K562 (cell line): ENCODE results near the gene TBC1D3B. TPM values are rescaled to one million over a fixed set of nuclear protein-coding genes. Genes with fewer than 3 reads are reported as not detected.

Source experiments
- ATAC-seq: fragments of 200-7000 bp; cut with Tn5 transposase; 3 replicates; pipeline ENCODE4 v1.9.1; 2020; ENCODE audit warnings: moderate library complexity
- BruUV-seq: library from RNA; stranded (reverse); fragments of 400-500 nt; replicated peaks from 2 replicates; lab custom pipeline; 2021; lab: Mats Ljungman, UMichigan
- CTCF ChIA-PET: fragments of 300-600 bp; formaldehyde crosslinking; extraction: SDS; loops from one replicate; lab custom pipeline; 2021; ENCODE audit warnings: low intra/inter-chr PET ratio; lab: Yijun Ruan, JAX
- POLR2A ChIA-PET: fragments of 300-600, 350-650 bp; sonication (Branson Sonifier 250); formaldehyde crosslinking; extraction: SDS; loops from one replicate; lab custom pipeline; 2021; ENCODE audit warnings: antibody characterized with exemption, inconsistent platforms; lab: Yijun Ruan, JAX
- DNase-seq, 4 experiments: peaks; one replicate each; pipeline versions ENCODE4 v3.0.0 to v3.0.0-alpha.2; 2011 to 2018; ENCODE audit warnings: low spot score in 3 of 4, mixed read lengths in 3 of 4; ENCODE audit errors: extremely low read depth in 1 of 4
- FAIRE-seq: peaks from 2 replicates; lab custom pipeline; 2011; peaks lifted over from hg19 to GRCh38; lab: Jason Lieb, UNC
- H2AFZ ChIP-seq: 2 replicates; pipeline ENCODE4 v1.6.0; 2011; ENCODE audit warnings: low read depth, low read length, control low read depth, inconsistent platforms
- H3K27ac ChIP-seq: fragments of 200-600 bp; 3 replicates; pipeline ENCODE4 v1.8.0; 2011; ENCODE audit warnings: low read depth, mild to moderate bottlenecking, control low read depth, inconsistent platforms, low read length, moderate library complexity, mixed read lengths; ENCODE audit errors: extremely low read depth
- H3K27me3 ChIP-seq, 2 experiments: fragments of 300-600 bp in 1 of 2; 2 replicates in 1 of 2; 3 replicates in 1 of 2; pipeline versions ENCODE4 v1.6.0 to v1.8.0; 2011; ENCODE audit warnings: inconsistent platforms in 2 of 2, low read length in 2 of 2, mild to moderate bottlenecking in 1 of 2, mixed read lengths in 1 of 2, moderate library complexity in 1 of 2; ENCODE audit not compliant: control insufficient read depth in 2 of 2, insufficient read depth in 2 of 2
- H3K36me3 ChIP-seq: fragments of 300-600 bp; 3 replicates; pipeline ENCODE4 v1.8.0; 2011; ENCODE audit warnings: mild to moderate bottlenecking, low read length, inconsistent platforms; ENCODE audit not compliant: control insufficient read depth, insufficient read depth
- H3K4me1 ChIP-seq, 2 experiments: fragments of 200-600 bp in 1 of 2; replicated peaks in 1 of 2; 2 replicates in 1 of 2; 3 replicates in 1 of 2; pipeline versions ENCODE4 v1.5.1 to v1.8.0; 2011; ENCODE audit warnings: inconsistent platforms in 2 of 2, low read length in 2 of 2, mild to moderate bottlenecking in 1 of 2, mixed read lengths in 1 of 2, moderate library complexity in 1 of 2; ENCODE audit not compliant: control insufficient read depth in 2 of 2, insufficient read depth in 2 of 2
- H3K4me2 ChIP-seq: 2 replicates; pipeline ENCODE4 v1.6.1; 2011; ENCODE audit warnings: low read length, control low read depth, inconsistent platforms, mixed read lengths; ENCODE audit not compliant: insufficient read depth
- H3K4me3 ChIP-seq: fragments of 200-600 bp; sonication (generic), shearing (Covaris generic); 2 replicates; pipeline ENCODE4 v1.5.1; 2016; ENCODE audit warnings: control low read depth, inconsistent platforms
- H3K79me2 ChIP-seq: fragments of 200-600 bp; 3 replicates; pipeline ENCODE4 v1.8.0; 2011; ENCODE audit warnings: low read length, inconsistent platforms; ENCODE audit not compliant: control insufficient read depth, insufficient read depth
- H3K9ac ChIP-seq, 2 experiments: 2 replicates each; pipeline versions ENCODE4 v1.6.0 to v1.6.1; 2011; ENCODE audit warnings: low read depth in 2 of 2, low read length in 2 of 2, control low read depth in 1 of 2, inconsistent platforms in 1 of 2, mild to moderate bottlenecking in 1 of 2, mixed read lengths in 1 of 2; ENCODE audit not compliant: insufficient read depth in 1 of 2
- H3K9me1 ChIP-seq: one replicate; pipeline ENCODE4 v1.6.0; 2011; ENCODE audit warnings: inconsistent platforms, mild to moderate bottlenecking, low read length, moderate library complexity; ENCODE audit not compliant: control insufficient read depth, insufficient read depth
- H3K9me3 ChIP-seq: replicated peaks from 2 replicates; pipeline ENCODE4 v1.5.1; 2011; ENCODE audit warnings: low read depth, low read length, inconsistent platforms; ENCODE audit not compliant: control insufficient read depth, insufficient read depth
- H4K20me1 ChIP-seq: replicated peaks from 2 replicates; pipeline ENCODE4 v1.6.1; 2011; ENCODE audit warnings: low read length, inconsistent platforms, mixed read lengths; ENCODE audit not compliant: control insufficient read depth, insufficient read depth
- ARID2 ChIP-seq: fragments of 450-650 bp; IDR thresholded peaks from 2 replicates; pipeline ENCODE4 v1.6.1; 2017; ENCODE audit warnings: antibody characterized with exemption, mild to moderate bottlenecking
- EP300 ChIP-seq: IDR thresholded peaks from 2 replicates; pipeline ENCODE4 v1.6.1; 2012; ENCODE audit warnings: low read length, improper control_type of control experiment
- KAT8 ChIP-seq: fragments of 450-650 bp; IDR thresholded peaks from 2 replicates; pipeline ENCODE4 v1.6.1; 2016; ENCODE audit warnings: low read depth, mild to moderate bottlenecking
- MBD2 ChIP-seq: sonication (generic); IDR thresholded peaks from 2 replicates; pipeline ENCODE4 v1.6.1; 2016; ENCODE audit warnings: low read depth, borderline replicate concordance
- MYC ChIP-seq, 2 experiments: fragments of 250-450 bp in 1 of 2; sonication (Bioruptor Pico) in 1 of 2; IDR thresholded peaks; 2 replicates each; pipeline versions ENCODE4 v1.5.1 to v1.6.1; 2012 to 2021; ENCODE audit warnings: low read depth in 2 of 2, borderline replicate concordance in 1 of 2, improper control_type of control experiment in 1 of 2, low read length in 1 of 2, mild to moderate bottlenecking in 1 of 2, moderate library complexity in 1 of 2
- NFE2 ChIP-seq: IDR thresholded peaks from 2 replicates; pipeline ENCODE4 v1.6.1; 2014; ENCODE audit warnings: antibody characterized with exemption, low read depth
- NFIX ChIP-seq: fragments of 250-450 bp; sonication (Bioruptor Pico); IDR thresholded peaks from 2 replicates; pipeline ENCODE4 v1.4.0; 2020; ENCODE audit warnings: low read depth, mild to moderate bottlenecking, moderate library complexity
- NR2C1 ChIP-seq, 2 experiments: fragments of 450-650 bp; IDR thresholded peaks; 2 replicates each; pipeline ENCODE4 v1.6.1; 2017; ENCODE audit warnings: mild to moderate bottlenecking in 2 of 2, antibody characterized with exemption in 1 of 2, inconsistent platforms in 1 of 2, missing compliant biosample characterization in 1 of 2, missing genetic modification characterization in 1 of 2
- POLR2B ChIP-seq: fragments of 450-650 bp; IDR thresholded peaks from 2 replicates; pipeline ENCODE4 v1.6.1; 2018; ENCODE audit warnings: low read depth; ENCODE audit not compliant: partially characterized antibody
- POLR2H ChIP-seq: IDR thresholded peaks from 2 replicates; pipeline ENCODE4 v1.6.1; 2016; ENCODE audit warnings: missing genetic modification characterization, low read depth, mild to moderate bottlenecking, control low read depth, missing compliant biosample characterization, moderate library complexity
- STAG1 ChIP-seq: sonication (generic); formaldehyde crosslinking; IDR thresholded peaks from 2 replicates; pipeline ENCODE4 v1.5.0; 2020; ENCODE audit warnings: missing genetic modification reagents, borderline replicate concordance
- TOE1 ChIP-seq, 2 experiments: fragments of 450-650 bp in 1 of 2; sonication (generic) in 1 of 2; formaldehyde crosslinking in 1 of 2; IDR thresholded peaks; 2 replicates each; pipeline versions ENCODE4 v1.7.1 to v1.8.0; 2016 to 2022; ENCODE audit warnings: borderline replicate concordance in 2 of 2, mild to moderate bottlenecking in 2 of 2, antibody characterized with exemption in 1 of 2, inconsistent platforms in 1 of 2, low read depth in 1 of 2, missing genetic modification reagents in 1 of 2, moderate library complexity in 1 of 2
- ZC3H8 ChIP-seq: fragments of 450-650 bp; IDR thresholded peaks from 2 replicates; pipeline ENCODE4 v1.6.1; 2017
- ZNF12 ChIP-seq: sonication (generic); formaldehyde crosslinking; IDR thresholded peaks from 2 replicates; pipeline ENCODE4 v1.4.0; 2020; ENCODE audit warnings: mild to moderate bottlenecking, missing genetic modification reagents
- ZNF41 ChIP-seq: fragments of 250-450 bp; sonication (Bioruptor Pico); conservative IDR thresholded peaks from 2 replicates; pipeline ENCODE4 v1.4.0; 2020; ENCODE audit warnings: mild to moderate bottlenecking
- ZNF583 ChIP-seq: fragments of 250-450 bp; sonication (Bioruptor Pico); IDR thresholded peaks from 2 replicates; pipeline ENCODE4 v1.4.0; 2020
- ZZZ3 ChIP-seq: fragments of 450-650 bp; IDR thresholded peaks from 2 replicates; pipeline ENCODE4 v1.6.1; 2016; ENCODE audit warnings: antibody characterized with exemption, mild to moderate bottlenecking, moderate library complexity
- WGBS: fragments of 100-300 bp; shearing (Covaris generic); methylation state at CpG from one replicate; pipeline ENCODE4 v1.1.6; 2016; ENCODE audit warnings: low coverage, mixed read lengths; ENCODE audit not compliant: insufficient coverage; ENCODE audit errors: missing lambda C conversion rate; 5-methylcytosine and 5-hydroxymethylcytosine counted together
- in situ Hi-C: fragments of 300-500 bp; cut with MboI; formaldehyde crosslinking; loops from 4 replicates; pipeline ENCODE4 v1.15.0; 2018; ENCODE audit warnings: inconsistent platforms, mixed read lengths
- intact Hi-C: fragments of 100-400 bp; cut with micrococcal nuclease; formaldehyde crosslinking; loops from 2 replicates; pipeline ENCODE4 v1.14.2; 2022
- polyA plus RNA-seq, 8 experiments: library from polyadenylated mRNA; depleted of rRNA in 4 of 8; stranded (reverse) in 5 of 8; unstranded in 3 of 8; fragments of >200 nt; fragmentation: Nextera tagmentation in 2 of 8; fragmentation: Illumina TruSeq in 1 of 8; extraction: Ambion mirVana in 2 of 8; extraction: Trizol in 1 of 8; gene quantifications; 2 replicates each; pipeline versions ENCODE4 v1.2.1 to v1.2.3, GENCODE V29; 2011 to 2014; ENCODE audit warnings: inconsistent platforms in 1 of 8, missing spikeins in 1 of 8
- total RNA-seq, 7 experiments: library from RNA; depleted of rRNA in 6 of 7; stranded (reverse); fragments of >200 nt in 6 of 7; fragmentation: Illumina TruSeq in 2 of 7; extraction: Trizol in 2 of 7; gene quantifications; 2 replicates each; pipeline versions ENCODE4 v1.2.1 to v1.2.3, GENCODE V29; 2011 to 2021; ENCODE audit warnings: low replicate concordance in 1 of 7
- TF ChIP-seq, protein P1 (sequence below): fragments of 250-450 bp; sonication (Bioruptor Pico); IDR thresholded peaks from 2 replicates; pipeline ENCODE4 v1.8.0; 2021; ENCODE audit warnings: moderate library complexity, mild to moderate bottlenecking, inconsistent platforms
- TF ChIP-seq, protein P2 (sequence below): fragments of 250-450 bp; sonication (Bioruptor Pico); IDR thresholded peaks from 2 replicates; pipeline ENCODE4 v1.5.0; 2022; ENCODE audit warnings: mild to moderate bottlenecking
- TF ChIP-seq, protein P3 (sequence below): fragments of 250-450 bp; sonication (Bioruptor Pico); IDR thresholded peaks from 2 replicates; pipeline ENCODE4 v1.4.0; 2020; ENCODE audit warnings: mild to moderate bottlenecking

The TBC1D3B gene
- total and polyA plus RNA-seq, 9 of the 15 experiments (the other 6 are each of a cell fraction or from before 2014, with no cell fraction given): 0.29 to 0.60 TPM; not detected in 7

DNA sequence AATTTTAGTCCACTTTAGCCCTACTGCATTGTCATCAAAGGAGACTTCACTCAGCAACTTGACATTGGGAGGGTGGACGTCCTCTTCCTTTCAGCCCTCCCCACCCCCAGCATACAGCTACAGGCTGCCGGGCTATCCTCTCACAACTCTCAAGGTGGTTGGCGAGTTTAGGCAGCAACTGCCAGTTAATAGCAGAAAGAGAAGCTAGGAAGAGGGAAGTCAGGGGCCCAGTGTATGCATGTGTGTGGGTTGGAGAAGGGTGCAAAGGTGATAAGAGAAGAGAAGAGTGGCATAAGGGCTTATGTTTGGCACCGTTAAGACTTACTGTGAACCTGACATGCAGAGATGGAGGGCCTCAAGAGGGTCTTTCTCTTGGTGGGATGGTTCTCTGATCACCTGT lies 41.0 kb downstream of the TBC1D3B start:
- DNase-seq: no peak
- H3K9me1 ChIP-seq: no peaks in the 10 kb centered on the region
- no peaks in the 10 kb centered on the region; a peak in 1 of 5 replicates for H3K27me3 ChIP-seq
- POLR2A ChIA-PET: interaction anchor here (0.6 kb wide), 1 partner anchor 804 kb away, joined by 5 read pairs; no protein-coding TSS in a partner anchor
- no peaks in the 10 kb centered on the region for H3K9me3 ChIP-seq
- FAIRE-seq: no peak
- H4K20me1 ChIP-seq: no peaks in the 10 kb centered on the region
- no peaks in the 10 kb centered on the region for H3K36me3 ChIP-seq
- intact Hi-C loops (no loop called here), in situ Hi-C loops (loop anchor here (5.0 kb wide), 1 partner anchor 163 kb away; no protein-coding TSS in a partner anchor)
- no peaks in the 10 kb centered on the region for H3K79me2 ChIP-seq
- no peak for ATAC-seq
- no peak overlapping the region for H3K27ac ChIP-seq
- TF ChIP-seq ZNF41 (no peak), ZC3H8 (no peak), ZNF12 (CRISPR knock-in tag) (no peak), STAG1 (CRISPR knock-in tag) (no peak), NFIX (CRISPR knock-in tag) (no peak), NR2C1 (IDR thresholded peaks at IDR 0.05) (no peak), NR2C1 (tag; IDR thresholded peaks at IDR 0.05) (no peak), ZZZ3 (no peak), ARID2 (no peak), MBD2 (no peak), MYC (IDR thresholded peaks at IDR 0.05; ENCODE audit: low read depth, low read length) (no peak), MYC (CRISPR knock-in tag; IDR thresholded peaks at IDR 0.05; ENCODE audit: borderline replicate concordance, low read depth) (no peak), POLR2H (tag) (no peak), KAT8 (no peak), EP300 (no peak), NFE2 (no peak), POLR2B (no peak), TOE1 (IDR thresholded peaks at IDR 0.05; ENCODE audit: borderline replicate concordance) (no peak), TOE1 (CRISPR knock-in tag; IDR thresholded peaks at IDR 0.05; ENCODE audit: borderline replicate concordance, low read depth) (no peak), ZNF583 (no peak)
- TF ChIP-seq, protein P1, sequence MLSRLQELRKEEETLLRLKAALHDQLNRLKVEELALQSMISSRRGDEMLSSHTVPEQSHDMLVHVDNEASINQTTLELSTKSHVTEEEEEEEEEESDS (CRISPR knock-in tag): no peak
- TF ChIP-seq, protein P2, sequence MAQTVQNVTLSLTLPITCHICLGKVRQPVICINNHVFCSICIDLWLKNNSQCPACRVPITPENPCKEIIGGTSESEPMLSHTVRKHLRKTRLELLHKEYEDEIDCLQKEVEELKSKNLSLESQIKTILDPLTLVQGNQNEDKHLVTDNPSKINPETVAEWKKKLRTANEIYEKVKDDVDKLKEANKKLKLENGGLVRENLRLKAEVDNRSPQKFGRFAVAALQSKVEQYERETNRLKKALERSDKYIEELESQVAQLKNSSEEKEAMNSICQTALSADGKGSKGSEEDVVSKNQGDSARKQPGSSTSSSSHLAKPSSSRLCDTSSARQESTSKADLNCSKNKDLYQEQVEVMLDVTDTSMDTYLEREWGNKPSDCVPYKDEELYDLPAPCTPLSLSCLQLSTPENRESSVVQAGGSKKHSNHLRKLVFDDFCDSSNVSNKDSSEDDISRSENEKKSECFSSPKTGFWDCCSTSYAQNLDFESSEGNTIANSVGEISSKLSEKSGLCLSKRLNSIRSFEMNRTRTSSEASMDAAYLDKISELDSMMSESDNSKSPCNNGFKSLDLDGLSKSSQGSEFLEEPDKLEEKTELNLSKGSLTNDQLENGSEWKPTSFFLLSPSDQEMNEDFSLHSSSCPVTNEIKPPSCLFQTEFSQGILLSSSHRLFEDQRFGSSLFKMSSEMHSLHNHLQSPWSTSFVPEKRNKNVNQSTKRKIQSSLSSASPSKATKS: no peak
- TF ChIP-seq, protein P3, sequence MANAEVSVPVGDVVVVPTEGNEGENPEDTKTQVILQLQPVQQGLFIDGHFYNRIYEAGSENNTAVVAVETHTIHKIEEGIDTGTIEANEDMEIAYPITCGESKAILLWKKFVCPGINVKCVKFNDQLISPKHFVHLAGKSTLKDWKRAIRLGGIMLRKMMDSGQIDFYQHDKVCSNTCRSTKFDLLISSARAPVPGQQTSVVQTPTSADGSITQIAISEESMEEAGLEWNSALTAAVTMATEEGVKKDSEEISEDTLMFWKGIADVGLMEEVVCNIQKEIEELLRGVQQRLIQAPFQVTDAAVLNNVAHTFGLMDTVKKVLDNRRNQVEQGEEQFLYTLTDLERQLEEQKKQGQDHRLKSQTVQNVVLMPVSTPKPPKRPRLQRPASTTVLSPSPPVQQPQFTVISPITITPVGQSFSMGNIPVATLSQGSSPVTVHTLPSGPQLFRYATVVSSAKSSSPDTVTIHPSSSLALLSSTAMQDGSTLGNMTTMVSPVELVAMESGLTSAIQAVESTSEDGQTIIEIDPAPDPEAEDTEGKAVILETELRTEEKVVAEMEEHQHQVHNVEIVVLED (CRISPR knock-in tag): no peak
- no peak overlapping the region for H3K9ac ChIP-seq
- no peak overlapping the region for H3K4me2 ChIP-seq
- H2AFZ ChIP-seq: no peak overlapping the region
- H3K4me3 ChIP-seq: no peak overlapping the region
- no peaks in the 10 kb centered on the region for H3K4me1 ChIP-seq
- 0% methylated on average over 4 of the region's 4 CpGs for WGBS
- CTCF ChIA-PET: no interaction called here
- BruUV-seq: no TSS peak
